HG02884 (cell line): Measurements from ENCODE around the gene ST14.

Experiments
- ATAC-seq: cut with Tn5 transposase; IDR thresholded peaks from one replicate; pipeline ENCODE4 v1.9.1; 2021; ENCODE audit warnings: mild to moderate bottlenecking, moderate library complexity; ENCODE audit not compliant: unreplicated experiment

ST14 gene

DNA sequence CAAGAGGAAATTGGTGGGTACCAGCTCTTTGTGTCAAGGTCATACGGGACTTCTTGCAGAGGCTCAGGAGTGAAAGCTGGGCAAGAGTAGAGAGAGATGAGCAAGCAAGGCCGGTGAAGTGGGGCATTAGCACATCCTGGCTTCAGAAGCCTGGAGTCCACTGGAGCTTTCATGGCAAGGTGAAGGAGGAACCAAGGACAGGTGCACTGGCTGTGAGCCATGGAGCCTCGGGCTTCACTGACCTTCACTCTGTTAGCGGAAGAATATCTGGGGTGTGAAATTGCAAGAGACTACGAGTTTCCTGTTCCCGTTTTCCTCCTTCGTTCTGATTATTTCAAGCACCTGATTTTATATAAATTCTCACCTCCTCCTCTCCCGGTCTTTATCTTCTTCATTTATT is 25.9 kb upstream of the ST14 start:
- no peak for ATAC-seq

DNA sequence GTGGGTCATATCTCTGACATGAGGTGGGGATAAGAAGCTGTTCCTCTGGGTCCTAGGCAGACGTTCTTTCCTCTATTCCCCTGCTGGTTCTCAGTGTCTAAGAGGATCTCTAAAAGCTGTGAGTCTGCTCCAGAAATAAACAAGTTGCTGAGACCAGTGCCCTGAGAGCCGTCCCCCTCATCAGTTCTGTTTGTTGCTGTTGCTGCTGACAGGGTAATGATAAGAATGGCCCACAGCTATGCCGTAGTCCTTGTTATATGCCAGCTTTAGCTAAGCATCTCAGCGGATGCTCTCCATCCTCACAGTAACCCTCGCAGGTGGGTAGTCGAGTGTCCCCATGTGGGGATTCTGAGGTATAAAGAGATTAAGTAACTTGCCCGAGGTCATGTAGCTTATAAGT is 23.5 kb upstream of the ST14 start:
- ATAC-seq: no peak

DNA sequence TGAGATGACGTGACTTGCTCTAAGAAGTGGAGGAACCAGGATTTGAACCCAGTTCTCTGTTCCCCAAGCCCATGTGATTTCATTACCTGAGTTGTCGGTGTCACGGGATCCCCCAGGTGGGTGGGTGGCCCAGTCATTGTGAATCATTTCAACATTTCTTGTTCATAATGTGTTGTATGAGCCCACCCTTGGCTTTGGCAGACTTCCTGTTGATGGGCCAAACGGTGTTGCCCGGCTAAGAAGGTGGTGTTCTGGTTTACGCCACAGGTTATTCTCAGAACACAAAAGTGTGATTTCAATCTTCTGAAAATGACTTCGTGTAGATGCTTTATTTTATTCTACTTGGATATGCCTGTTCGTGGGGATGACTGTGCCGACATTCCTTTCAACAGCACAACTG is 21.6 kb upstream of the ST14 start:
- ATAC-seq: no peak

DNA sequence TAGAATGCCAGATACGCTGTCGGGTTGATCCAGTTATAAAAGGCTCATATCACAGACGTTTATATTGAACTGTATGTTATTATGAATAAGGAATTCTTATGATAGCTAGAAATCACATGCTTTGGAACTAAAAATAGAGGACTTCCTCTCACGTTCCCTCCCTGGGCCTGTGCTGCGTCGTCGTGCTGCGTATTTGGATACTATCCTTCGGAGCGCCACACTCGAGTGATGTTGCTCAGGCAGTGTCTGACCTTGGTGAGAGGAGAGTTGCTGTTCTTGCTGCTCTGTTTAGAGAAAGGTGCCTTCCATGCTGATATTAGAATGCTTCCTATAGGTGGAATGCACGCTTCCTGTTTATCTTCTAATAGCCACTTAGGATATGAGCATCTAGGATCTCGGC is 20.2 kb upstream of the ST14 start:
- ATAC-seq: no peak

DNA sequence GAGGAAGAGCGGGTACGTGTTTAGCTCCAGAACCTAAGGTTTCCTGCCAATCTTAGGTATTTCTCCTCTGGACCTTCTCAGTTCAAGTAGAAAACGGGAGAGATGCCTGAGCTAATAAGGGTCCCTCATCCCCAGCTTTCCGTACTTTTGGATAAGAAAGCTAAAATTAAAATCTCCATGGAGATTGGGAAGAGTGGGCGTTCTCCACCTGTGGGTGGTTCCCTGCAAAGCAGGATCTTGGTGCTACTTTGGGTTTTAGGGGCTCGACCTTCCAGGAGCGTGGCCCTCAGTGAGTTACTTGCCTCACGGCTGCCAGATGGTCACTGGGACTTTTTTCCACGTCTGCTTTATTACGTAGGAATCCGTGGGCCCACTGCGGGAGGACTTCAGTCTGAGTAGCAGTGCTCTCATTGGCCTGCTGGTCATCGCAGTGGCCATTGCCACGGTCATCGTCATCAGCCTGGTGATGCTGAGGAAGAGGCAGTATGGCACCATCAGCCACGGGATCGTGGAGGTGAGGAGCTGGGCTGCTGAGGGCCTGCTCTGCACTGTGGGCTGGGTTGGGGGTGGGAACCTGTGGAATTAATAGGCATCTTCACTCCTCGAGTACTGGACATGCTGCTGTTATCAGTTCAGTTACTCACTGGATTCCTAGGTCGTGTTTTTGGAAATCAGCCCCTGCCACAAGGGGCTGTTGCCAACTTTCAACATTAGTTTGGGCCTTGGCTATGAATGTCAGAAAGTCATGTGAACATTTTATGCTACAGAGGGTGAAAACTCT is 17.8 kb upstream of the ST14 start:
- ATAC-seq: no peak

DNA sequence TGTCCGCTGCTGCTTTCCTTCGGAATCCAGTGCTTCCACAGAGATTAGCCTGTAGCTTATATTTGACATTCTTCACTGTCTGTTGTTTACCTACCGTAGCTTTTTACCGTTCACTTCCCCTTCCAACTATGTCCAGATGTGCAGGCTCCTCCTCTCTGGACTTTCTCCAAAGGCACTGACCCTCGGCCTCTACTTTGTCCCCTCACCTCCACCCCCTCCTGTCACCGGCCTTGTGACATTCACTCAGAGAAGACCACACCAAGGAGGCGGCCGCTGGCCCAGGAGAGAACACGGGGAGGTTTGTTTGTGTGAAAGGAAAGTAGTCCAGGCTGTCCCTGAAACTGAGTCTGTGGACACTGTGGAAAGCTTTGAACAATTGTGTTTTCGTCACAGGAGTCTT is 15.4 kb upstream of the ST14 start:
- ATAC-seq: no peak

DNA sequence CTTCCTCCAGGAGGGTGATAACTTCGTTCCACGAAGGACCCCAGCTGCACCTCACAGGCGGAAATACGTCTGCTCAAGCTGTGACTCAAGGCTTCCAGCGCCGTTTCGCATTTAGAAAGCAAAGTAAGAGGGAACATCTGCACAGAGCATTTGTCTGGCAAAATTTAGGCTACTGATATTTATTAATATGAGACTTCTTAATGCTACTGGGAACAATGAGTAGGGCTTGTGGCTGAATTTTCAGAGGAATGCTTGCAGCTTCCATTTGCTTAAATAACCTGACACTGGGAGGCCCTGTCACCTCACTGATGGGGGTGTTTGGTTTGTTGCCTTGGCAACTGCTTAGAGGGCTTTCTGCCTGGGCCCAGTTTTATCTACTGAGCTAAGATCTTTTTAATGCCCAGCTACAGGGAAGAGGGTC is 14.7 kb upstream of the ST14 start:
- ATAC-seq: no peak

DNA sequence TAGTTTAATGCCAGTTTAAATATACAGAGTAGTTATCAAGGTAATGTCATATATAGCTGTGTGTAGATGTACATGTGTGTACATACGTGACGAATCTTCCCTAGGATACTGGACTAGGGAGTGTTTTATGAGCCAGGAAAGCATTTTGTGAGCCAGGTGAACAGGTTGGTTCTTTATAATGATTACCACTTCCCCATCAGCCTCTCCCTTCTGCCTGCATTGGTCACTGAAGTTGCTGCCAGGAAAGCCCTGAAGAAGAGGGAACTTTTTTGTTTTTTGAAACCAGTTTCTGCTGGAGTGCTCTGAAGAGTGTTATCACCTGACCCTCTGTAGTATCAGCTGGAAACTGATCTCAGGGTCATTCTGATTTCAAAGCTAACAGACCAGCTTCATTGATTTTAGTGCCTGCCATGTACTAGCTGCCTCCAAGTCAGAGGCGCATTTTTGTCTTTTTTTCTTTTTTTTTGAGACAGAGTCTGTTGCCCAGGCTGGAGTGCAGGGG is 14.2 kb upstream of the ST14 start:
- no peak for ATAC-seq

DNA sequence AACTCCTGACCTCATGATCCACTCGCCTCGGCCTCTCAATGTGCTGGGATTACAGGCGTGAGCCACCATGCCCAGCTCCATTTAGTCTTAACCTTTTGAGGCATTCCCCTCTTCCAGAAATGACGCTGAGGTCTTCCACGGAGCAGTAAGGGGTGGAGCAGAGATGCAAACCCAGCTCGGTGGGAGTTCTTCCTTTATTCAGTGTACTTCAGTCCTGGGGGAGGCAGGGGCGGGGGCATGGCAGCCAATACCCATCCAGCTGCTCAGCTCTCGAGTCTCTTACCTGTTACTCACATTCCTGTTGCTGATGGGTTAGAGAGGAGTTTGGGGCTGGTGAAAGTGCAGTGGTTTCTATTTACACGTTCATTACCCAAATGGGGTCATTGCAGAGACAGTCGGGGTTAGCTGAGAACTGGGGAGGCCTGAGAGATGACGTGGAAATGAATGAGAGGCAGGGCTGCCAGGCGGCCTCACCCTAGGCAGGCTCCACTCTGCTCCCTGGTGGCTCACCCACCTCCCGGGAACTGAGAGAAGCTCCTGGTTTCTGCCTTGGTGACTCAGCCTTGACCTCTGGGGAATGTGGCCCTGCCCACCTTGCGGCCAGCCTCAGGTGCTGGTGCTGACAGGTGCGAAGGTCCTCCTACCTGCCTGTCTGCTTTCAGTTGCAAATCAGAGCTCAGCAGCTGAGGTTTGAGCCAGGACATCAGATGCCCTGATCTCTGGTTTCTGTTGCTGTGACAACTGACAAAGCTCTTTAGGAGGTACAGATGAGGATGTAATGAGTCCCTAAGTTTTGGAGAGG is 13.4 kb upstream of the ST14 start:
- ATAC-seq: no peak

DNA sequence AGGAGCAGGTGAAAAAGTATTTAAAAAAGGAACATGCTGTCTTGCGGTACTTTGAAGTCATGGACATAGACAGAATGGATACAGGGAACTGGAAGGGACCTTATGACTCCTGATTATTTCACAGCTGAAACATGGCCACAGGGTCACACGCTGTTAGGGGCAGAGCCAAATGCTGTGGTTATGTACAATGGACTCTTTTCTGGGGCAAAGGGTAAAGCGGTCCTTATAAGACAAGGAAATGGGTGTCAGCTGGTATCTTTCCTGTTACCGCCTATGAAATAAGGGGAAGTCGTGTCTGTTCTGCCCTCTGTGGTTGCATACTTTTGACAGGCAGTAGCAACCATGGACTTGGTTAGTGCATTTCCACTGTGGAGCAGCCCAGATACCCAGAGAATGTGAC is 12.8 kb upstream of the ST14 start:
- no peak for ATAC-seq

DNA sequence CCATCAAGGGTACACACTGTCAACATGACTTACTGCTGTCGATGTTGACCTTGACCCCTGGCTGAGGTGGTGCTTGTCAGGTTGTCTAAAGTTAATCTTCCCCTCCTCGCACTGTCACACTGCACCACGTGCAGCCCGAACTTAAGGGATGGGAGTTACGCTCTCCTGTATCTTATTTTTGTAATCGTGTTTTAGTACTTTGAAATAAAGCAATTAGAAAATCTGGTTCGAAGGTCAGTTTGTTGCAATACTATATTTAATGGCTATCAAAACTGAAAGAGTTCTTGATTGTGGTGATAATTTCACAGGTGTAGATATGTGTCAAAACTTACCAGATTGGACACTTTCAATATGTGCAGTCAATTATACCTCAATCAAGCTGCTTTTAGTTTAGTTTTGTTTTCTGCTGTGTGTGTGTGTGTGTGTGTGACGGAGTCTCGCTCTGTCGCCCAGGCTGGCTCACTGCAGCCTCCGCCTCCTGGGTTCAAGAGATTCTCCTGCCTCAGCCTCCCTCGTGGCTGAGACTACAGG is 10.7 kb upstream of the ST14 start:
- ATAC-seq: no peak

DNA sequence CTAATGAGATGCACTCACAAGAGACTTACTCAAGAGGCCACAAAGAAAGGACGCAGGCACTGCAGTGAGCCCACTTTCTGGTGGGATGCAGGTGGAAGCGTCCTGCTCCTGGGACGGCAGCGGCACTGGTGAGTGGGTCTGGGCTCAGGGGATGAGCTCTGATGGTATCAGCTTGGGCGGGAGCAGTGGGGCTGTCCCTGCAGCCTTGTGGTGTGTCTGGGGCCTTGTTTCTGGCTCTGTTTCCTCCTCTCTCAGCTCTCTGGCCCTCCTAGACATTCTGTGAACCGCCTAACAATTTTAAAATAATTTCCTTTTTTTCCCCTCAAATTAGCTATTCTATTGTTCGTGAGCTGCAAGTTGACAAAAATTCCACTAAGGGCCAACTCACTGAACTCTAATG is 8.8 kb upstream of the ST14 start:
- ATAC-seq: peak; percentile 54

DNA sequence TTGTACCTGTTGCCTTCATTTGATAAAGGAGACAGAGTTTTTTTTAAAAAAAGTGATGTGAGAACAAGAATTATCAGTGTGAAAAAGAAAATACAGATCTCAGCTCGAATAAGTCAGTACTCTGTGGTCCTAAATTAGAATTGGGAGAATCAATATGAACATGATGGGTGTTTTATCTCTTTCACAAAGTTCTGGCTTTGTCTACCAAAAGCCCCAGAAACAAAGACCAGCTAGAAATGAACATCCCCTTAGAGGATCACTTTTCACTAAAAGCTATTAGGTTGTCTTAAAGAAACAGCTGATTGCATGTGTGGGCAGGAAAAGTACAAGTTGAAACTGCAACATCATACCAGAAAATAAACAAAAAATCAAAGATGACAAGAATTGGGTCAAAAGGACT is 8.4 kb upstream of the ST14 start:
- ATAC-seq: peak; percentile 47

DNA sequence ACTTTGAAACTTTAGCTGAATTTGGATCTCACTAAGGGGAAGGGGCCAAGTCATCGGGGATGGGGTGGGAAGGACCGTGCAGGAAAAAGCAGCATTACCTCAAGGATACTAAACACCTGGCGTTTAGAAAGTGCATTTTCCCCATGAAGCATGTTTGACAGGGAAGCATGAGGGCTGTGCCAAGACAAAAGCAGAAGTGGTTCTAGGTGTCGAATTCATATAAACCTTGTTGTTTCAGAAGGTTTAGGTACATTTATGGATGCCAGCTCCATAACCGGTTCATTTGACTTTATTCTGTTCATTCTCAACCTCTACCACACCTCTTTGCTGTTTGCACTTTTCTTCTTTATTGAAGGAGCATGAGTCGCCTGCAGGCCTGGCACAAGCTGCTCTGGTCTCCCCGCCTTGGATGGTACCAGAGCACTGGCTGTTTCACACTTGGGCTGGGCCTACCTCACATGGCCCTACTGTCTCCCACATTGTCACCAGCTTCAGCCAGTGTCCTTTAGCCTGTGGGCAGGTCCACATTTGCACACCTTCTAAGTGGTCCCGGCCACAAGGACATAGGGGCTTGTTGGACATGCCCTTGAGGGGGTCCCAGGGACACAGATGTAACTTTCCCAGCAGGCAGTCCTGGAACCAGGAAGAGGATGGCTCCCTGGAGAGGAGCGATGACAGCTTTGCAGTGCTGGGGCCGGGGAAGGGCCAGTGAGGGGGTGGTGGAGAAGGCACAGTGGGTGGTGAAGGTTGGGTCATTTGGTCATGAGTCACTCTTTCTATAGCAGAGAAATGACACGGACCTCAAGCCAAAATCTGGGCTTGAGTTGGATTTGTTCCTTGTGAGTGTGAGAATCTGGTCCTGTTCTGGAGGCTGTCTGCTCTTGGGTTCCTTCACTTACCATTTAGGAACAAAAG is 3.2 kb upstream of the ST14 start:
- no peak for ATAC-seq

DNA sequence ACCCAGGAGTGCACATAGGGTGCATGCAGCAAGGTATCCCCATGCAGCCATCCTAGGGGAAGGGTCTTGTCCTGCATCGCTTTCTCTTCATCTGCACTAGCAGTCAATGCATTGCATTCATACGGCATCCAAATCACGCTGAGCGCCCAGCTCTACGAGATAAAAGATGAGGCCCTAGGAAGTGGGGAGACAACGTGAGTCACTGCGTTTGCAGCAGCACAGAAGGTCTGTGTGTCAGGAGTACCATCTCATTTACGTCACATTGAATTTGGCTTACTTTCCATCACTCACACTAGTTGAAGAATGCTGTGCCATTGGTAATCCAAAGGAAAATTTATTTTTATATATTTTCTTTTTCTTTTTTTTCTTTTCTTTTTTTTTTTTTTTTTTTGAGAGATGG is 2.5 kb upstream of the ST14 start:
- no peak for ATAC-seq

DNA sequence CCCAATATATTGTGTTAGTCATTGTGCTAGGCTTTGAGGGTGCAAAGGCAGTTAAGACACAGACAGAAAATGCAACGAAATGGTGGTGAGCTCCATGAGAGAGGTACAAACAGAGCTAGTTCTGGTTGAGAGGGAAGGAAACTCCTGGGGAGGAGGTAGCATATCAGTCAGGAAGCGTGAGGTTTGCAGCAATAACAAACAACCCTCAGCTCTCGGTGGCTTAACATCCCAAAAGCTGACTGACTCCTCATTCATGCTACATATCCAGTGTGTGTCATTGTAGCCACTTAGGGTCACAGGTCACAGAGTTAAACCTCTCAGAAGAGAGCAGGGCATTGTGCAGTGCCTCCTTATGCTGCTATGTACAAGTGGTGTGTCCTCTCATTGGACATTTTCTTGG is 1.7 kb upstream of the ST14 start:
- no peak for ATAC-seq

DNA sequence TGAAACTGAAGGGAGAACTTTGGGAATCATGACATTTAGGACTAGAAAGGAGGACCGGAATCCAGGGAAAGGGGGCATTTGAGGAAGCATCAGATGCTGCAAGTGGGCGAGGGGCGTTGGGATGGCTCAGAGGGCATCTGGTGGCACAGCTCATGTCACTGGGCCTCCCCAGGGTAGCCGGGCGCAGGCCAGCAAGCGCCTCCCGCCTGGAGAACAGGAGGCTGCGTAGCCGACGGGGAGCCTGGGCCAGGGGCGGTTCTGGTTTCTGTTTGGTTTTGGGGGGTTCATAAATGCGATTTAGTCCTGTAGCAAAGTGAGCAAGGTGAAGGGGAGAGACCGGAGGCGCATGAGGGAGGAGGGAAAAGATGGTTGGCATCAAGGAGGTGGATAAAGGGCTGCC is 443 bp upstream of the ST14 start:
- no peak for ATAC-seq

DNA sequence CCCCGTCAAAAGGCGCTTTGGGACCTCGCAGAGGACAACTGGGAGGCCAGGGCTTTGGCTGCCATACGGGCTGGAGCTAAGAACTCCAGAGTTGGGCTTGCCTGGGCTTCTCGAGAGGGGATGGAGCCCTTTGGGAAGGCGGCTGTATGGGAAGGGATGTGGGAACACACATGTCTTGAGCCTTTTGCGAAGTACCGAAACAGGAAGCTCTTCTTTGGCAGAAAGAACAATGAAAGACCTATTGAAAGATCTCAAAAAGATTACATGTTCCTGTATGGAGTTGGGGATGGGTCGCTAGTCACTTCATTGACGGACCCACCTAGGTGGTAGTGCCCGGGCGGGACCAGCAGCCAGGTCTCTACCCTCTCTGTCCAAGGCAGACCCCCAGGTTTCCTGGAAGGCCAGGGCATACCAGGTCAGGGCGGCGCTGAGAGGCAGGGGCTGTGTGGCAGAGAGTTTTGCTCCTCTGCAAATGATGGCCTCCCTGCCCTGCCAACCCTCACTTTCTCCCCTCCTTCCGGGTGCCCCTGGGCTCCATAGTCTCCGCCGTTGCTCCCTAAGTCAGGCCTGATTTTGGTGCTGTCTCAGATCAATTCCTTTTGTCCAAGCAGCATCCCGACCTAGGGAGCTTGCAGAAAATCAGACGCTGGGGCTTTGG is 1.0 kb downstream of the ST14 start:
- no peak for ATAC-seq

DNA sequence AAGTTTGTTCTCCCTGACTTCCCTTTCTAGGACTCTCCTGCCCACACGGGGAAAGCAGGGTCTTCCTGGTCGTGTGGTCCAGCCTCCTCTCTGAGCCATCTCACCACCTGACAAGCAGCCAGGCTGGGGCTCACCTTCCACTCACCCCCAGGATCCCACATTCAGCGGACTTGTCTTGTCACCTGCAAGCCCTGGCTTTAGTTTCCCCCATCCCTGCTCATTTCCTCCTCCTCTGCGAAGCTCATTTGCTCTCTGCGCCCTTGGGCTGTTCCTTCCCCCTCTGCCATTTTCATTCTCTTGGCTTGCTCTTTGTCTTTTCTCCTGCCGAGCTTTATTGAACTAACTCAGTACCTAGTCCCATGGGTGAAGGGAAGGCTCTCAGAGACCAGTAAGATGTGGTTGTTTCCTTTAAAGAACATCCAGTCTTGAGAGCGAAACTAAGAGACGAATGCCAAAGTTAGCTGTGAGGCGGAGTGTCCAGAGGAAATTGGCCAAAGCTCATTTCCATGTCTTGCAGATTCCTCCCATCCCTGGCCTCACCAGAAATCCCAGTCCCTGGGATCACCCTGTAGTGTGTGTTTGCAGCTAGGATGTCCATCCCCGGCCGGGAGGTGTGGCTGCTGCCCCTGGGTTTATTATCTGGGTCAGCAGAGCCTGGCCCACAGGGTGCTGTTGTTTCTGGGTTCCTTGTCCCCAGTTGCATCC is 2.0 kb downstream of the ST14 start:
- ATAC-seq: no peak

DNA sequence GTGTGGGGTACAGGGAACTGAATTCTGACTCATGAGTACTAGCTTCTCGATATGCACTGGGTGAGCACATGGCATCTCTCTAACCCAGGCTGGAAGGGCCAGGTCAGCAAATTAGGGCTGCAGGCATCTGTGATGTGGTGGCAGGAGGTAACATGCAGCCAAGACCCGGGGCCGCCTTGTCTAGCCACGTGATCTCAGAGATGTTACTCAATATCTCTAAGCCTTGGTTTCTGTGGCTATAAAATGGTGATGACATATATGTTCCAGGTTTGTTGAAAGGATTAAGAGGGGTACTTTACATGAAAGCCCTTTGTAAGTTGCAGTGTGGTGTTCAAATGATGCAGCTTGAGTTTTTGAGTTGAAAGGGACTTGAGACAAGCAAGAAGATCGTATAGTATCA is 3.2 kb downstream of the ST14 start:
- ATAC-seq: no peak
